ENCODE data around the gene SVEP1. TPM values are rescaled to one million over a fixed set of nuclear protein-coding genes. Genes with fewer than 3 reads are reported as not detected.
A peak's percentile ranks its signal among the peaks of the same experiment; 100 is the strongest.
"Not testable (repeated sequence)": the region's sequence is repeated elsewhere in the genome, so short reads cannot be mapped to it uniquely, and the experiment has no call there.

Gene SVEP1
- 6.2 TPM for polyA plus RNA-seq (ENCODE audit: insufficient read length)
- long read RNA-seq, donor 1, partial matches to known transcripts, result 0 of 1 reads
- long read RNA-seq, donor 1, other reads (novel, unspliced or antisense), result 0 of 1 reads
- long read RNA-seq, donor 2, result 0 reads
- long read RNA-seq, donor 3, result 0 reads
- long read RNA-seq, donor 4, result 0 reads
- long read RNA-seq, donor 5, partial matches to known transcripts, result 6 of 6 reads
- long read RNA-seq, donor 5, other reads (novel, unspliced or antisense), result 0 of 6 reads
- long read RNA-seq, donor 6, result 0 reads
- long read RNA-seq, donor 7, partial matches to known transcripts, result 0 of 1 reads
- long read RNA-seq, donor 7, other reads (novel, unspliced or antisense), result 0 of 1 reads
- long read RNA-seq, donor 8, full-length matches to known transcripts, result 1 of 1 reads
- long read RNA-seq, donor 8, partial matches to known transcripts, result 0 of 1 reads
- long read RNA-seq, donor 8, other reads (novel, unspliced or antisense), result 0 of 1 reads

DNA sequence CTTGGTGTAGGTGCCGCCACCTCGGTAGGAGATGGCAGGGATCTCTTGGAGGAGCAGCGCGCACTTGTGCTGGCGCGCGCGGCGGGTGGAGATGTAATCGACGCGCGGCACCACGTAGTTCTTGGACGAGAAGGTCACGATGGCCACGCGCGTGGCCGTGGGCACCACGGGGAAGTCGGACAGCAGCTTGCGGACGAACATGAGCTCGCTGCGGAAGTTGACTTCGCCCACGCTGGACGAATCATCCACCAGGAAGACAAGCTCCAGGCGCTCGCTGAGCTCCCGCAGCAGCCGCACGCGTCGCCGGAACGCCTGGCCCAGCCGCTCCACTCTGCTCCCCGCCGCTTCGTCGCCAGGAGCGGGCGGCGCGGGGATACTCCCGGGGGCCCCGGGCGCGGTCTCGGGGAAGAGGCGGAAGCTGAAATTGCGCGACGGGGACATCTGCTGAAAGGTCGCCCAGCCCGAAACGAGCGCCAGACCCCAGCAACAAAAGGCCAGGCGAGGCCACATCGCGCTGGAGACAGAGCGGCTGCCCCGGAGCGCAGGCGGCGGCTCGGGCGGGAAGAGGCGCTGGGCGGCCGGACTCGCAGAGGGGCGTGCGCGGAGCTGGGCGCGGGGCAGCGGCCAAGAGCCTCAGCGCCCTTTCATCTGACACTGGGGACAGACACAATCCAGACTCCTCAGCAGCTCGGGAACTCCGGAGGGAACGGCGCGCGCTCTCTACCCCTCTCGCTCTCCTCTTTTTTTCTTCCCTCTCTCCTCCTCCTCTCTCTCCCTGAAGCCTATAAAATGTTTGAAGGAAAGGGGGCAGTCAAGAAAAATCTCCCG lies at the start of gene SVEP1:
TSS of gene SVEP1 (minus strand) at position 708 of the 828 bp plus-strand sequence. CDS start at position 510, 198 bp downstream.
- peak; percentile 37 for DNase-seq

- DNase-seq, result no peak
Measured at GRCh38 chr9:110626101-110626829, 46.7 kb upstream of the SVEP1 start.

DNA sequence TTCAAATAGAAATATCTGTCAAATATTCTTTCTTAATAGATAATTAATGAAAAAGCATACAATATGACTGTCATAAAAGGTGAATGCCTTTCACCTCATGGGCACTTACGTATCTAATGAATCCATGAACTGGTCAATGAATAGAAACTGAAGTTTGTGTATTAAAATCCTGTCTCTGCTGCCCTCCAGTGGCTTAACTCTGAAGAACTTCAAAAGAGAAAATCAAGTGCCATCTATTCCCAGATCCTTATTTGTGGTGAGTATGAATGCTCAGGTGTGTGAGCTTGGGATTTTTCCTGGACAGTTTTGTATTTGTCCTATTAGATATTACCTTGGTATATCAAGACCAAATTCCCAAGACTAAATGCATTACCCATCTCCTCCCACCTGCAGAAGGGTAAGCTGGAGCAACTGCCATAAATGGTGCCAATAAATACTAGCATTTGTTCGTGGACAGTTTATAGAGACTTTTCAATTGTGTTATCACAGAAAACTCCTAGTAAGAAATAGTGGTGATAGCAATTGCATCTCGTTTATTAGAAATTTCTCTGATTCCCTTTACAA lies 44.0 kb upstream of the SVEP1 start:
- peak; percentile 71 for DNase-seq

- no peak for DNase-seq
Measured at GRCh38 chr9:110622368-110622767, 42.8 kb upstream of the SVEP1 start.

DNA sequence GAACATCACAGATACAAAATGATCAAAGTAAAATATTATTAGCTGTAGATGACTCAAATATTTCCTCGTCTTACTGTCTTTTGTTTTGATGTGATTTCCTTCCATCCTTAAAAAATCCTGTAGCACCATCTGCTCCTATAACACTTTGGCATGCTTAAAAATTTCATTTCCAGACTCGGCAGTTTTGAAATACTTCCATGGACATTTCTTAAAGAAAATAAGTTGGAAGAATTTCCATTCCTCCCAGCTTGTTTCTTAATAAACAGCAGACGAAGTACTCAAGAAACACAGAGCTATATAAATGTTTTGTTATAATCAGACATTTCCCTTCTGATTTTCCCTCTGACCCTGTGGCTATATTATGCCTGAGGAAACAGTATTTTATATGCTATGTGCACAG lies 41.2 kb upstream of the SVEP1 start:
- DNase-seq, result no peak

DNA sequence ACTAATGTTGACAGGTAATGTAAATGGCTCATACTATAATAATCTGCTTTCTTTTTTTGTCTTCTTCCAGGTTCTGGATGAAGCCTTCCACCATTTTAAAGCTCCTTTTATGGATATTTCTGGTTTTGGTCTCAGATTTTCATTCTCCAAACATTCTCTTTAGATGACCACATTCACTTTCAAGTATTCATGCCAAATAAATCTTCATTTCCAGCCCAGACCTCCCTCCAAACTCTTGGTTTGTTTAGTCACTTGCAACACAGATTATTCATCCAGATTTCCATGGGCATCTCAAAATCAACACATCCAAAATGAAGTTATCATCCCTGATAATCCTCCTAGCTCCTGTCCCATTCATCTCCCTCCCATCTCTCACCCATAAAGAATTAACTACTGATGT lies 40.3 kb upstream of the SVEP1 start:
- no peak for DNase-seq

GRCh38 chr9:110615498-110615897 lies 36.0 kb upstream of the SVEP1 start:
- no peak for DNase-seq

- not testable (repeated sequence) for DNase-seq
Measured at GRCh38 chr9:110614576-110614975, 35.0 kb upstream of the SVEP1 start.

GRCh38 chr9:110606179-110606790 lies 26.7 kb upstream of the SVEP1 start:
- DNase-seq, result no peak

GRCh38 chr9:110605565-110605964 lies 26.0 kb upstream of the SVEP1 start:
- DNase-seq, result no peak

DNA sequence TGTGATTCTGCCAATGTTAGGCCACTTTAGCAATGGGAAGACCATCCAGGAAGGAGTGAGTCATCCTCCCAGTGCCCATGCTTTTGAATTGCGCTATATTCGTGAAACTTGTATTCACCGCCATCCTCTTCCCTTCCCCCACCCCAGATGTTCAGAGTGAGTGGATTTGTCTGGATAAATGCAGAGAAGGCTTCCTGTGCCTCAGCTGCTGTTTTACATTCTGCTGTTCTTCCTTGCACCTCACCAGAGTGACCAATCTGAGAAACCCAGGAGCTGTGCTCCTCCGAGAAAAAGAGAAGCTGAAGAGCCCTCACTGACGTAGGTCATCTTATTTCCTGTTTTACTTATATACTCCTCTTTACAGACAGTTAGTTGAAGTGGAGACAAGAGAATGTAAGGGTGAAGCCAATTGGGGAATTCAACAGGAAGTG lies 24.6 kb upstream of the SVEP1 start:
- DNase-seq, result no peak

- DNase-seq, result no peak
Measured at GRCh38 chr9:110602281-110602680, 22.7 kb upstream of the SVEP1 start.

GRCh38 chr9:110601098-110601497 lies 21.6 kb upstream of the SVEP1 start:
- DNase-seq, result no peak

DNA sequence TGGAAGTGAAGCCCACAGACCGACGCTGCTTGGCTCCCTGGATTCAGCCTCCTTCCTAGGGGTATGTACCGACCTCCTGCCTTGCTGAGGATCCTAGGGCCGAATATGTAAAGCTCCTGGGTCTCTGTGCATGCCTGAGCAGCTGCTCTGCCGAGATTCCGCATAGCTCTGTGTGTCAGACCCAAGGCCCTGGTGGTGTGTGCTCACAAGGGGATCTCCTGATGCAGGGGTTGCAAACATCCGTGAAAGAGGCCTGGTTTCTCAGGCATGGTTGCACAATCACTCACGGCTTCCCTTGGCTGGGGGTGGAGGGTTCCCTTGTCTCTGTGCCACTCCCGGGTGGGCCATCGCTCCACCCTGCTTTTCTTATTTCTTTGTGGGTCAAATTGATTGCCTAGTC lies 19.9 kb upstream of the SVEP1 start:
- DNase-seq, result no peak

DNA sequence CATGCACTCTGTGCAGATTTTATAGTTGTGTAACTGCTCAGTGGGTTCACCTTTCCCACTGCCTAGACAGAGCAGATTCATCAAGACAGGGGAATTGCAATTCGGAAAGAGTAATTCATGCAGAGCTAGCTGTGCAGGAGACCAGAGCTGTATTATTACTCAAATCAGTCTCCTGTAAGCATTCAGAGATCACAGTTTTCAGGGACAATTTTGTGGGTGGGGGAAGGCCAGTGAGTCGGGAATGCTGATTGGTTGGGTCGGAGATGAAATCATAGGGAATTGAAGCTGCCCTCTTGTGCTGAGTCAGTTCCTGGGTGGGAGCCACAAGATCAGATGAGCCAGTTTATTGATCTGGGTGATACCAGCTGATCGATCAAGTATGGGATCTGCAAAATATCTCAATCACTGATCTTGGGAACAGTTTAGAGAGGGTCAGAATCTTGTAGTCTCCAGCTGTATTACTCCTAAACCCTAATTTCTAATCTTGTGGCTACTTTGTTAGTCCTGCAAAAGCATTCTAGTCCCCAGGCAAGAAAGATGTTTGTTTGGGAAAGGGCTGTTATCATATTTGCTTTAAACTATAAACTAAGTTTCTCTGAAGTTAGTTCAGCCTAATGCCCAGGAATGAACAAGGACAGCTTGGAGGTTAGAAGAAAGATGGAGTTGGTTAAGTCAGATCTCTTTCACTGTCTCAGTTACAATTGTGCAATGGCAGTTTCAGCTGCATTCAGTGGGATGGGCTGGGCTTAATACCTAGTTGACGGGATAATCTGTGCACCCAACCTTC lies 12.7 kb upstream of the SVEP1 start:
- no peak for DNase-seq

DNA sequence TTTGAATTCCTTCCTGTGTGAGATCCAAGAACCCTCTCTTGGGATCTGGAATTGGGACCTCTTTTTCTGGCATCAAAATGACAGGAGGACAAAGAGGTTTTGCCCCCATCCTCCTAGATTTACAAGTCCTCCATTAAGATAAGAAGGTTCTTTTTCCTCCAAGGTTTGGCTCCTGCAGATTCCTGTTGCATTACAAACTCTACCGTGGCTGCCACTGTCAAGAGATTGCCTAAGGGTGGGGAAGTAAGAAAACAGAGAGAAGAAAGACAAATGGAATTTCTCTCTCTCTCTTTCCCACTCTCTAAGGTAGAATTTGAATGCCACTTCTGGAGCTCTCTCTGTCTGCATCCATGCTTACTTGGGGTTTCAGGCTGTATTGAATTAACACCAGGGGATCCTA lies 12.0 kb upstream of the SVEP1 start:
- DNase-seq, result no peak

DNA sequence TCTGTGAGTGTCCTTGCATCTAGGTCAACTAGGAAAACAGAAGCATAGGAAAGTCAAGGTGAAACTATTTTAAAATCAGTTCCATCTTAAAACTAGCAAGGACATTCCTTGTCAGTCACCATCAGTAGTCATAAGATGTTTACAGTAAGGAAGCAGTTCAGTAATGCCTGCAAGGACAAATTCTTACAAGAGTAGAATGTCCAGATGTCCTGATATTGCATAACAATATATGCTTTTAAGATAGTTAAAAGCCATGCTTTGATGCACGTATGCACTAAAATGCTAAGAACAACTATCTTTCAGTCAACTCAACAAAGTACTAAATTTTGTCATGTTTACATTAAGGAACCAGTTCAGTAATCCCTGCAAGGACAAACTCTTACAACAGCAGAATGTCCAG lies 11.3 kb upstream of the SVEP1 start:
- DNase-seq, result no peak

DNA sequence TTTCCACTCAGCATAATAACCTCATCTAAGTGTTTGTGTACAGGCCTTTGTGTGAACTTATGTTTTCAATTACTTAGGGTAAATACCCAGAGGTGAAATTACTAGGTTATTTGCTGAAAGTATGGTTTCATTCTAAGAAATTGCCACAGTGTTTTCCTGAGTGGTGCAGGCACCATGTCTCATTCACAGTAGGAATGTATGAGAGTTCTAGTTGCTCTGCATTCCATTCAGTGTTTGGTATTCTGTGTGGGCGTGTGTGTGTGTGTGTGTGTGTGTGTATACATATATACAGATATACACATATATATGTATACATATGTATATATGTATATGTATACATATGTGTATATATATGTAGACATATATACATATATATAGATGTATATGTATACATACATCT lies 8.8 kb upstream of the SVEP1 start:
- DNase-seq, result no peak

DNA sequence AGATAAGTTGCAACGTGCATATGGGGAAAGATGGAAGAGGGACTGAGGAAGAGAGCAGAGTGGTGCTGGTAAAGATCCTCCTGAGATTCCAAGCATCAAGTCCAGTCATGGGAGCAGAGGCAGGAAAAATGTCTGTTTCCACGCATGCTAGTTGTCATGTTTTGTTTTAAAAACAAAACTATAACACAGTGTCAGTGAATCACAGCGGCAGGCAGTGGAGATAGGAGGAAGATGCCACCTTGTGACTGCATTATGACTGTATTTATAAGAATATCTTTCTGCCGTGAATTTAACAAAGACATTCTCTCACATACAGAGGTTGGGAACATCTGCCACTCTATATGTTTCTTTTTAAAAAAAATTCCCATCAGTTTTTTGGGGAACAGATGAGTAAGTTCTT lies 3.7 kb upstream of the SVEP1 start:
- DNase-seq, result no peak

DNA sequence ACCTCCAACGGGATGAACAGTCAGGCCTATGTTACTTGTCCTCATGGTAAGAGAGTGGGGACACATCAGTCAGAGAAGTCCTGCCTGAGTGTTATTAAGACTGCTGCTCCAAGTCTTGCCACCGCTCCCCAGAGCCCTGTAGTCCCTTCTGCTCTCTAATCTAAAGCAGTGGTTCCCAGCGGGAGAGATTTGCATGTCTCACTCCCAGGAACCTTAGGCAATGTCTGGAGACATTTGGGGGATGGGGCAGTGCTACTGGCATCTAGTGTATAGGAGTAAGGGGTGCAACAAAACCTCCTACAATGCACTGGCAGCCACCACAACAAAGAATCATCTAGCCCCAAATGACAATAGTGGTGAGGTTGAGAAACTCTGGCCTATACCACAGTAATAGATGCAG lies 2.6 kb upstream of the SVEP1 start:
- no peak for DNase-seq

GRCh38 chr9:110580850-110581249 lies 1.3 kb upstream of the SVEP1 start:
- no peak for DNase-seq

All from left kidney (tissue), 8 donors.